HepG2 (cell line): Measurements from ENCODE around the gene C2orf92. TPM values are rescaled to one million over a fixed set of nuclear protein-coding genes. Genes with fewer than 3 reads are reported as not detected.
A peak's percentile ranks its signal among the peaks of the same experiment; 100 is the strongest.

Experiments
- DPF2 ChIP-seq: sonication (generic); formaldehyde crosslinking; IDR thresholded peaks from 2 replicates; pipeline ENCODE4 v1.4.0; 2020; ENCODE audit warnings: mild to moderate bottlenecking, low read depth, missing genetic modification reagents, borderline replicate concordance
- KLF15 ChIP-seq: sonication (generic); formaldehyde crosslinking; IDR thresholded peaks from 2 replicates; pipeline ENCODE4 v1.8.1; 2023; ENCODE audit warnings: borderline replicate concordance, mild to moderate bottlenecking, inconsistent platforms, missing genetic modification reagents, mixed read lengths
- MAZ ChIP-seq, 2 experiments: sonication (generic) in 1 of 2; formaldehyde crosslinking in 1 of 2; IDR thresholded peaks; 2 replicates each; pipeline versions ENCODE4 v1.5.0 to v1.6.1; 2012 to 2020; ENCODE audit warnings: low read depth in 2 of 2, mild to moderate bottlenecking in 2 of 2, borderline replicate concordance in 1 of 2, improper control_type of control experiment in 1 of 2, low read length in 1 of 2, missing genetic modification reagents in 1 of 2, moderate library complexity in 1 of 2
- RFX5 ChIP-seq: IDR thresholded peaks from 2 replicates; pipeline ENCODE4 v1.6.1; 2011; ENCODE audit warnings: low read depth, low read length, improper control_type of control experiment
- SP140L ChIP-seq: sonication (generic); formaldehyde crosslinking; IDR thresholded peaks from 2 replicates; pipeline ENCODE4 v1.4.0; 2020; ENCODE audit warnings: missing genetic modification reagents, borderline replicate concordance
- XRCC5 ChIP-seq: fragments of 200-400 bp; formaldehyde crosslinking; optimal IDR thresholded peaks from 2 replicates; pipeline ENCODE3; 2017; ENCODE audit warnings: mild to moderate bottlenecking, low read length
- ZNF331 ChIP-seq: sonication (generic); formaldehyde crosslinking; IDR thresholded peaks from 2 replicates; pipeline ENCODE4 v1.4.0; 2020; ENCODE audit warnings: missing genetic modification reagents
- ZNF343 ChIP-seq: sonication (generic); formaldehyde crosslinking; IDR thresholded peaks from 2 replicates; pipeline ENCODE4 v1.4.0; 2020; ENCODE audit warnings: mild to moderate bottlenecking, missing genetic modification reagents
- ZNF367 ChIP-seq: sonication (generic); formaldehyde crosslinking; IDR thresholded peaks from 2 replicates; pipeline ENCODE4 v1.4.0; 2020; ENCODE audit warnings: missing genetic modification reagents, borderline replicate concordance
- ZNF510 ChIP-seq: sonication (generic); formaldehyde crosslinking; IDR thresholded peaks from 2 replicates; pipeline ENCODE4 v1.4.0; 2020; ENCODE audit warnings: low read depth, mild to moderate bottlenecking, missing genetic modification reagents
- polyA plus RNA-seq, 8 experiments: library from polyadenylated mRNA; depleted of rRNA in 3 of 8; stranded (reverse) in 7 of 8; unstranded in 1 of 8; fragments of >200 nt; fragmentation: Illumina TruSeq in 4 of 8; extraction: Trizol in 4 of 8; gene quantifications; 2 replicates each; pipeline versions ENCODE4 v1.2.1 to v1.2.3, GENCODE V29; 2011 to 2016; ENCODE audit warnings: low read depth in 4 of 8, missing spikeins in 1 of 8, mixed read lengths in 1 of 8; ENCODE audit not compliant: insufficient read depth in 1 of 8
- total RNA-seq, 5 experiments: library from RNA; depleted of rRNA; stranded (reverse); fragments of >200 nt; fragmentation: Illumina TruSeq; extraction: Trizol; gene quantifications; 2 replicates each; pipeline ENCODE4 v1.2.3, GENCODE V29; 2016; ENCODE audit warnings: low read depth in 1 of 5
- TF ChIP-seq, protein P1 (sequence below): sonication (generic); formaldehyde crosslinking; IDR thresholded peaks from 2 replicates; pipeline ENCODE4 v1.5.0; 2020; ENCODE audit warnings: mild to moderate bottlenecking, missing genetic modification reagents, borderline replicate concordance
- TF ChIP-seq, protein P2 (sequence below): sonication (generic); formaldehyde crosslinking; IDR thresholded peaks from 2 replicates; pipeline ENCODE4 v1.4.0; 2020; ENCODE audit warnings: missing genetic modification reagents

Gene C2orf92
- total and polyA plus RNA-seq, 2 of the 13 experiments (the other 11 are each of a cell fraction or from before 2014, with no cell fraction given): 4.9 to 5.0 TPM

DNA sequence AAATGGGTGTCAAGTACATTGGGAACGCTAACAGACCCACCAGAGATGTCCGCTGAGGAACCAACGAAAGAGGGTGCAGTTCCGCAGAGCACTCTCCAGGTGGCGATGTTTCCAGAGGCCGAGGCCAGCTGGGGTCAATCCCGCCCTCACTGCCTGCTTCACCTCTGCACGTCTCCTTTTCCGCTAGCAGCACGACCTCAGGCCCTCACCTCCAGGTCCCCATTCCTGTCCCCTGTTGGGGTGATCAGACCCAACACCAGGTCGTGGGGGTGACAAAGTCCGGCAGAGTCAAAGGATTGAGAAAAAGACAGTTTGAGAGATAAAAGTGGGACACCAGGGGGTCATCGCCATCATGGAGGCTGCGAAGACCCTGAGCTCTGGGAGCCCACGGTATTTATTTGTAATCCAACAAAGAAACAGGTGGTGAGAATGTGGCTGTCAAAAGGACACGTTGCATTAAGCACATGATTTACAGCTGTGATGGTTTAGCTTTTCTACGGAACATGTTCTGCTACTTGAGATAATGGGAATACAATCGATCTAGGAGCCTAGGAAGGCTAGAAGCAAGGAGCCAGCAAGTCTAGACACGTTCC, 71.2 kb downstream of the C2orf92 start (continued):
- TF ChIP-seq, protein P1, sequence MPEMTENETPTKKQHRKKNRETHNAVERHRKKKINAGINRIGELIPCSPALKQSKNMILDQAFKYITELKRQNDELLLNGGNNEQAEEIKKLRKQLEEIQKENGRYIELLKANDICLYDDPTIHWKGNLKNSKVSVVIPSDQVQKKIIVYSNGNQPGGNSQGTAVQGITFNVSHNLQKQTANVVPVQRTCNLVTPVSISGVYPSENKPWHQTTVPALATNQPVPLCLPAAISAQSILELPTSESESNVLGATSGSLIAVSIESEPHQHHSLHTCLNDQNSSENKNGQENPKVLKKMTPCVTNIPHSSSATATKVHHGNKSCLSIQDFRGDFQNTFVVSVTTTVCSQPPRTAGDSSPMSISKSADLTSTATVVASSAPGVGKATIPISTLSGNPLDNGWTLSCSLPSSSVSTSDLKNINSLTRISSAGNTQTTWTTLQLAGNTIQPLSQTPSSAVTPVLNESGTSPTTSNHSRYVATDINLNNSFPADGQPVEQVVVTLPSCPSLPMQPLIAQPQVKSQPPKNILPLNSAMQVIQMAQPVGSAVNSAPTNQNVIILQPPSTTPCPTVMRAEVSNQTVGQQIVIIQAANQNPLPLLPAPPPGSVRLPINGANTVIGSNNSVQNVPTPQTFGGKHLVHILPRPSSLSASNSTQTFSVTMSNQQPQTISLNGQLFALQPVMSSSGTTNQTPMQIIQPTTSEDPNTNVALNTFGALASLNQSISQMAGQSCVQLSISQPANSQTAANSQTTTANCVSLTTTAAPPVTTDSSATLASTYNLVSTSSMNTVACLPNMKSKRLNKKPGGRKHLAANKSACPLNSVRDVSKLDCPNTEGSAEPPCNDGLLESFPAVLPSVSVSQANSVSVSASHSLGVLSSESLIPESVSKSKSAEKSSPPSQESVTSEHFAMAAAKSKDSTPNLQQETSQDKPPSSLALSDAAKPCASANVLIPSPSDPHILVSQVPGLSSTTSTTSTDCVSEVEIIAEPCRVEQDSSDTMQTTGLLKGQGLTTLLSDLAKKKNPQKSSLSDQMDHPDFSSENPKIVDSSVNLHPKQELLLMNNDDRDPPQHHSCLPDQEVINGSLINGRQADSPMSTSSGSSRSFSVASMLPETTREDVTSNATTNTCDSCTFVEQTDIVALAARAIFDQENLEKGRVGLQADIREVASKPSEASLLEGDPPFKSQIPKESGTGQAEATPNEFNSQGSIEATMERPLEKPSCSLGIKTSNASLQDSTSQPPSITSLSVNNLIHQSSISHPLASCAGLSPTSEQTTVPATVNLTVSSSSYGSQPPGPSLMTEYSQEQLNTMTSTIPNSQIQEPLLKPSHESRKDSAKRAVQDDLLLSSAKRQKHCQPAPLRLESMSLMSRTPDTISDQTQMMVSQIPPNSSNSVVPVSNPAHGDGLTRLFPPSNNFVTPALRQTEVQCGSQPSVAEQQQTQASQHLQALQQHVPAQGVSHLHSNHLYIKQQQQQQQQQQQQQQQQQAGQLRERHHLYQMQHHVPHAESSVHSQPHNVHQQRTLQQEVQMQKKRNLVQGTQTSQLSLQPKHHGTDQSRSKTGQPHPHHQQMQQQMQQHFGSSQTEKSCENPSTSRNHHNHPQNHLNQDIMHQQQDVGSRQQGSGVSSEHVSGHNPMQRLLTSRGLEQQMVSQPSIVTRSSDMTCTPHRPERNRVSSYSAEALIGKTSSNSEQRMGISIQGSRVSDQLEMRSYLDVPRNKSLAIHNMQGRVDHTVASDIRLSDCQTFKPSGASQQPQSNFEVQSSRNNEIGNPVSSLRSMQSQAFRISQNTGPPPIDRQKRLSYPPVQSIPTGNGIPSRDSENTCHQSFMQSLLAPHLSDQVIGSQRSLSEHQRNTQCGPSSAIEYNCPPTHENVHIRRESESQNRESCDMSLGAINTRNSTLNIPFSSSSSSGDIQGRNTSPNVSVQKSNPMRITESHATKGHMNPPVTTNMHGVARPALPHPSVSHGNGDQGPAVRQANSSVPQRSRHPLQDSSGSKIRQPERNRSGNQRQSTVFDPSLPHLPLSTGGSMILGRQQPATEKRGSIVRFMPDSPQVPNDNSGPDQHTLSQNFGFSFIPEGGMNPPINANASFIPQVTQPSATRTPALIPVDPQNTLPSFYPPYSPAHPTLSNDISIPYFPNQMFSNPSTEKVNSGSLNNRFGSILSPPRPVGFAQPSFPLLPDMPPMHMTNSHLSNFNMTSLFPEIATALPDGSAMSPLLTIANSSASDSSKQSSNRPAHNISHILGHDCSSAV: no peak
- TF ChIP-seq, protein P2, sequence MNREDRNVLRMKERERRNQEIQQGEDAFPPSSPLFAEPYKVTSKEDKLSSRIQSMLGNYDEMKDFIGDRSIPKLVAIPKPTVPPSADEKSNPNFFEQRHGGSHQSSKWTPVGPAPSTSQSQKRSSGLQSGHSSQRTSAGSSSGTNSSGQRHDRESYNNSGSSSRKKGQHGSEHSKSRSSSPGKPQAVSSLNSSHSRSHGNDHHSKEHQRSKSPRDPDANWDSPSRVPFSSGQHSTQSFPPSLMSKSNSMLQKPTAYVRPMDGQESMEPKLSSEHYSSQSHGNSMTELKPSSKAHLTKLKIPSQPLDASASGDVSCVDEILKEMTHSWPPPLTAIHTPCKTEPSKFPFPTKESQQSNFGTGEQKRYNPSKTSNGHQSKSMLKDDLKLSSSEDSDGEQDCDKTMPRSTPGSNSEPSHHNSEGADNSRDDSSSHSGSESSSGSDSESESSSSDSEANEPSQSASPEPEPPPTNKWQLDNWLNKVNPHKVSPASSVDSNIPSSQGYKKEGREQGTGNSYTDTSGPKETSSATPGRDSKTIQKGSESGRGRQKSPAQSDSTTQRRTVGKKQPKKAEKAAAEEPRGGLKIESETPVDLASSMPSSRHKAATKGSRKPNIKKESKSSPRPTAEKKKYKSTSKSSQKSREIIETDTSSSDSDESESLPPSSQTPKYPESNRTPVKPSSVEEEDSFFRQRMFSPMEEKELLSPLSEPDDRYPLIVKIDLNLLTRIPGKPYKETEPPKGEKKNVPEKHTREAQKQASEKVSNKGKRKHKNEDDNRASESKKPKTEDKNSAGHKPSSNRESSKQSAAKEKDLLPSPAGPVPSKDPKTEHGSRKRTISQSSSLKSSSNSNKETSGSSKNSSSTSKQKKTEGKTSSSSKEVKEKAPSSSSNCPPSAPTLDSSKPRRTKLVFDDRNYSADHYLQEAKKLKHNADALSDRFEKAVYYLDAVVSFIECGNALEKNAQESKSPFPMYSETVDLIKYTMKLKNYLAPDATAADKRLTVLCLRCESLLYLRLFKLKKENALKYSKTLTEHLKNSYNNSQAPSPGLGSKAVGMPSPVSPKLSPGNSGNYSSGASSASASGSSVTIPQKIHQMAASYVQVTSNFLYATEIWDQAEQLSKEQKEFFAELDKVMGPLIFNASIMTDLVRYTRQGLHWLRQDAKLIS (CRISPR knock-in tag): no peak
- TF ChIP-seq SP140L (CRISPR knock-in tag): no peak
- peak; percentile 93 for TF ChIP-seq XRCC5
- 0 out of 2 replicates have a peak, but pooled peaks have one; percentile 44 for TF ChIP-seq ZNF510
- no peak for TF ChIP-seq MAZ (IDR thresholded peaks at IDR 0.05; ENCODE audit: borderline replicate concordance, low read depth, low read length)
- TF ChIP-seq MAZ (CRISPR knock-in tag; IDR thresholded peaks at IDR 0.05; ENCODE audit: low read depth): no peak
- no peak for TF ChIP-seq ZNF367 (CRISPR knock-in tag)
- TF ChIP-seq KLF15 (CRISPR knock-in tag): no peak
- no peak for TF ChIP-seq DPF2 (CRISPR knock-in tag)
- TF ChIP-seq ZNF331 (CRISPR knock-in tag): peak; percentile 45; the same call in 1 of the 2 replicates
- peak; percentile 92 for TF ChIP-seq ZNF343 (CRISPR knock-in tag)
- TF ChIP-seq RFX5: no peak
